SU-DHL-6 (cell line): ENCODE results near the gene SGPP2.

Source experiments
- H2AFZ ChIP-seq: fragments of 200-600 bp; sonication (generic); 2 replicates; pipeline ENCODE4 v1.6.1; 2014; ENCODE audit warnings: low read depth, mild to moderate bottlenecking, moderate library complexity, mixed read lengths, antibody characterized with exemption, low read length; ENCODE audit not compliant: severe bottlenecking
- H3F3A ChIP-seq: fragments of 200-600 bp; shearing (Covaris generic); 2 replicates; pipeline ENCODE4 v1.6.0; 2016; ENCODE audit warnings: antibody characterized with exemption, mild to moderate bottlenecking; ENCODE audit not compliant: insufficient read depth
- H3K27ac ChIP-seq: fragments of 200-600 bp; sonication (generic); 2 replicates; pipeline ENCODE4 v1.5.1; 2016; ENCODE audit warnings: low read depth, mild to moderate bottlenecking, low read length, moderate library complexity, mixed read lengths
- H3K27me3 ChIP-seq: fragments of 200-600 bp; sonication (generic), shearing (Covaris generic); 2 replicates; pipeline ENCODE4 v1.6.0; 2014; ENCODE audit warnings: mild to moderate bottlenecking, low read length
- H3K36me3 ChIP-seq: fragments of 200-600 bp; sonication (generic); 2 replicates; pipeline ENCODE4 v1.6.1; 2014; ENCODE audit warnings: mild to moderate bottlenecking, low read length, mixed read lengths
- H3K4me2 ChIP-seq: fragments of 300-600, 200-600 bp; shearing (Covaris generic), sonication (generic); 2 replicates; pipeline ENCODE4 v1.6.0; 2014; ENCODE audit warnings: low read length, low read depth, mild to moderate bottlenecking; ENCODE audit not compliant: poor library complexity, severe bottlenecking
- H3K4me3 ChIP-seq: fragments of 200-600 bp; sonication (generic); 2 replicates; pipeline ENCODE4 v1.5.1; 2014; ENCODE audit warnings: antibody characterized with exemption, low read length, mild to moderate bottlenecking, mixed read lengths; ENCODE audit not compliant: insufficient read depth, poor library complexity, severe bottlenecking
- H3K79me2 ChIP-seq: fragments of 200-600 bp; sonication (generic); 2 replicates; pipeline ENCODE4 v1.6.1; 2014; ENCODE audit warnings: mild to moderate bottlenecking, low read length, moderate library complexity; ENCODE audit not compliant: insufficient read depth
- H3K9ac ChIP-seq: fragments of 200-600 bp; sonication (generic); 2 replicates; pipeline ENCODE4 v1.7.0; 2014; ENCODE audit warnings: mild to moderate bottlenecking, low read length
- H3K9me2 ChIP-seq: fragments of 200-600 bp; sonication (generic); replicated peaks from 2 replicates; pipeline ENCODE4 v1.6.1; 2014; ENCODE audit warnings: low read length; ENCODE audit not compliant: insufficient read depth
- H3K9me3 ChIP-seq: fragments of 200-600 bp; sonication (generic); 2 replicates; pipeline ENCODE4 v1.6.1; 2014; ENCODE audit warnings: low read length, mixed read lengths; ENCODE audit not compliant: insufficient read depth
- H4K20me1 ChIP-seq: fragments of 200-600 bp; sonication (generic); 2 replicates; pipeline ENCODE4 v1.6.1; 2014; ENCODE audit warnings: low read depth, mild to moderate bottlenecking, antibody characterized with exemption, low read length, moderate library complexity, mixed read lengths
- CTCF ChIP-seq: fragments of 200-600 bp; sonication (generic); IDR thresholded peaks from one replicate; pipeline ENCODE4 v1.5.1; 2017; ENCODE audit warnings: antibody characterized with exemption, mild to moderate bottlenecking, low read length, moderate library complexity; ENCODE audit not compliant: insufficient read depth, poor library complexity, severe bottlenecking
- EZH2phosphoT487 ChIP-seq: fragments of 200-600 bp; sonication (generic), shearing (Covaris generic); conservative IDR thresholded peaks from 2 replicates; pipeline ENCODE4 v1.6.1; 2018; ENCODE audit warnings: mild to moderate bottlenecking, antibody characterized with exemption, low read length, moderate library complexity, mixed read lengths

SGPP2 gene

GRCh38 chr2:222492683-222493082 lies 68.3 kb downstream of the SGPP2 start:
- H3K36me3 ChIP-seq = no peaks in the 10 kb centered on the region
- H2AFZ ChIP-seq = no peak overlapping the region
- no peaks in the 10 kb centered on the region for H3K79me2 ChIP-seq
- TF ChIP-seq EZH2phosphoT487 (no peak), CTCF (no peak)
- no peak overlapping the region for H3K27ac ChIP-seq
- H3K9me3 ChIP-seq = no peaks in the 10 kb centered on the region
- H4K20me1 ChIP-seq = no peaks in the 10 kb centered on the region
- H3K4me3 ChIP-seq = no peak overlapping the region
- H3K4me2 ChIP-seq = no peak overlapping the region
- H3K9me2 ChIP-seq = no peaks in the 10 kb centered on the region
- no peaks in the 10 kb centered on the region for H3K27me3 ChIP-seq
- H3K9ac ChIP-seq = no peak overlapping the region
- no peaks in the 10 kb centered on the region for H3F3A ChIP-seq

- Histone ChIP-seq H3K4me2 (no peak overlapping the region), H3K4me3 (no peak overlapping the region), H3K27me3 (no peaks in the 10 kb centered on the region), H4K20me1 (no peaks in the 10 kb centered on the region), H3K36me3 (no peaks in the 10 kb centered on the region), H2AFZ (no peak overlapping the region), H3K79me2 (no peaks in the 10 kb centered on the region), H3K9ac (no peak overlapping the region), H3K27ac (no peak overlapping the region), H3F3A (no peaks in the 10 kb centered on the region), H3K9me2 (no peaks in the 10 kb centered on the region), H3K9me3 (no peaks in the 10 kb centered on the region)
- TF ChIP-seq CTCF (no peak), EZH2phosphoT487 (no peak)
These were observed 69.9 kb downstream of the SGPP2 start for GRCh38 chr2:222494104-222494739.

GRCh38 chr2:222495388-222495787 lies 71.0 kb downstream of the SGPP2 start:
- H3K4me2 ChIP-seq = no peak overlapping the region
- H3F3A ChIP-seq = no peaks in the 10 kb centered on the region
- H3K79me2 ChIP-seq = no peaks in the 10 kb centered on the region
- H3K4me3 ChIP-seq = no peak overlapping the region
- no peaks in the 10 kb centered on the region for H3K36me3 ChIP-seq
- TF ChIP-seq EZH2phosphoT487 (no peak), CTCF (no peak)
- no peak overlapping the region for H3K27ac ChIP-seq
- H3K9ac ChIP-seq = no peak overlapping the region
- H3K9me3 ChIP-seq = no peaks in the 10 kb centered on the region
- no peak overlapping the region for H2AFZ ChIP-seq
- H3K27me3 ChIP-seq = no peaks in the 10 kb centered on the region
- no peaks in the 10 kb centered on the region for H4K20me1 ChIP-seq
- no peaks in the 10 kb centered on the region for H3K9me2 ChIP-seq
